HG03097 (cell line): ENCODE data around the gene PRR23E.

Experiments
- ATAC-seq: cut with Tn5 transposase; IDR thresholded peaks from one replicate; pipeline ENCODE4 v1.9.1; 2021; ENCODE audit not compliant: unreplicated experiment, low FRiP score

Gene PRR23E

DNA sequence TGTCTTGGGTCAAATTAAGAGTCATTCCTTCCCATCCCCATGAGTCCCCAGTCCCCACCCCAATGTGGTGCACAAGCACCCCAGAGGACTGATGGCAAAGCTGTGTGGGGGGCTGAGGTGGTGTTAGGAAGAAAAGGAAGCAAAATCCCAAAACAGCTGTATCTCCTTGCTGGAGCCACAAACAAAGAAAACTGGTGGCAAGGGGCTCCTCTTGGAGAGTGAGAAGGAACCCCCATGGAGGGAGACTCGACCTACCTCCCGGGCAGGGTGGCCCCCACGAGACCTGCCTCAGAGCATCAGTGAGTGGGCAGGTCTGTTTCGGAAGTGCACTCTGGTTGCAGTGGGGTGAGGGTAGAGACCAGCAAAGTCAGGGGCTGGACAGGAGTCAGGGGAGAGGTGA, 29.2 kb downstream of the PRR23E start:
- ATAC-seq, result no peak

DNA sequence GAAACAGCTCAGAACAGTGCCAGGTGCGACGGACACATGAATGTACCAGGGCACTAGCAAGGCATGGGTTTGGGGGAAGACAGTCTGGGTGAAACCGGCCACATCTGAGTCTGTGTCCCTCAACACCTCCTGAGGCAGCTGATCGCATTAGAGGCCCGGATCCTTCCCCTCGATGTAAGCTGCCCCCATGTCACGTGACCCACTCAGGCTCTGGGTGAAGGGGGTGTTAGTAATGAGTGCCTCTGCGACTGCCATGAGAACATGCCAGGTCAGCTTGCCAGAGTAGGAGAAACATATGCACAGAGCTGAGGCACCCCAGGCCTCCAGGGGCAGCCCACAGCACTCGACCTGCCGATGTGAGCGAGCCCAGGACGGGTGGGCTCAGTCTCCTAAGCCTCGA, 29.7 kb downstream of the PRR23E start:
- no peak for ATAC-seq

DNA sequence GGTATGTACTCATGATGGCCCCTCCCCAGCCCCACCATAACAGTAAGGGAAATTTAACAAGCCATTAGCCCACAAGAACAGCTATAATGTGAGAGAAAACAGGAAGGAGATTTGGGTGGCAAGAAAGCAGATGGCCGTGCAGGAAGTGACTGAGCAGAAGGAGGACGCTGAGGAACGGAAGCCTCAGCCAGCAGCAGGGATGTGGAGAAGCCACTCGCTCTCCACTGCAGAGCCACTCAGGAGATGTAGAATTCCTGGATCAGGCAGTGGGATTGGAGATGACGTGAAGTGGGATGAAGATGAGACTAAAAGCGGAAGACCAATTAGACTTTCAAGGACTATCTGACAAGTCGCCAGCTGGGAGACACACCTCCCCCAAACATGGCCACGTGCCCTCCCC, 31.2 kb downstream of the PRR23E start:
- ATAC-seq, result no peak

DNA sequence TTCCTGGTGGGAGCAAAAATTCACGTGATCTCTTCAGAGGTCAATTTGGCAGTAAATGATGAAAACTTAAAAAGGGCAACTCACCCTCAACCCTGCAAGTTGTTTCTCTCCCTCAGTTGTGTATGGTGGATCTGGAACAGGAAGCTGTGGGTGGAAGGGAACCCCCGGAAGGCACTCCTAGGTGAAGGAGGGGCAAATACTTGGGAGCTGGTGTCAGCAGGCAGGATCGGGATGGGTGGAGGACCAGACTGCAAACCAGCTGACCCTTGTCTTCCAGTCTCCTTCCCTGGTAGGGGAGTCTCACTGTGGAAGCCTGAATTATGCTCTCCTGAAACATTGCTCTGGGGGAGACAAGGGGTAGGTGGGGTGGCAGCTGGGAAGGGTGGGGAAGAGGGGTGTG, 33.5 kb downstream of the PRR23E start:
- ATAC-seq, result no peak

DNA sequence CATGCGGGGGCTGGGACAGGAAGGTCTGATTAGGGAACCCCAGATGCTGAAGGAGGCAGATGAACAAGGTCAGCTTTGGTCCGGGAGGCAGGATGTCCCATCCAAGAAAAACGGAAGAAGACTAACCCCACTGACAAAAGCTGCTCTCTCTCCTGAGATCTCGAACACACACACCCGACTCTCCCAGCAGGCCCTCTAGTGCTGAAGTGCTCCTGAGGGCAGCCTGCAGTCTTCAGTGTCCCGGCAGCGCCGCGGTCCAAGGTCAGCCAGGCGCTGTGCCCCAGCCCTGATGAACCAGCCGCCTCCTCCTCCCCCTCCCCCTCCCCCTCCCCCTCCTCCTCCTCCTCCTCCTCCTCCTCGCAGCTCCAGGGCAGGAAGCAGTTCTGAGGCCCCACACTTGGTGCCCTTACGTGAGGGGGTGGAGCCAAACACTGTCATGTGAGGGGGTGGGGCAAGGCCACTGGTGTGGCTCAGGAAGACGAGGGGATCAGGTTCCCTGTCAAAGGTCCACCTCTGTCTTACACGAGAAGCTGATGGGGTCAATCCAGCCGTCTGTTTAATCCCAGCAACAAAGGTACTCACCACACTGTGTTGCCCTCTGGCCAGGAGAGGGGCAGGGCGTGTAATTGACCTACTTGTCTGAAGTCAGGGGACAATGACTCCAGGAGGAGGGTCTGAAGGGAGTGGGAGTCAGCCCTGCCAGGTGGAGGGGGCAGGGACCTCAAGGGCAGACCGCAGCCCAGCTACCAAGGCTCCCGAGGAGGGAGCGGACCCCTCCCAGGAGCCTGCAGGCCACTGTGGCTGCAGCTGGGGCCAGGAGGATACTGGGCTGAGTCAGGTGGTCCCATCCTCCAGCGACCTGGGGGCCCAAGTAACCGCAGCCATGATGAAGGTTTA, 34.3 kb downstream of the PRR23E start:
- ATAC-seq, result no peak

DNA sequence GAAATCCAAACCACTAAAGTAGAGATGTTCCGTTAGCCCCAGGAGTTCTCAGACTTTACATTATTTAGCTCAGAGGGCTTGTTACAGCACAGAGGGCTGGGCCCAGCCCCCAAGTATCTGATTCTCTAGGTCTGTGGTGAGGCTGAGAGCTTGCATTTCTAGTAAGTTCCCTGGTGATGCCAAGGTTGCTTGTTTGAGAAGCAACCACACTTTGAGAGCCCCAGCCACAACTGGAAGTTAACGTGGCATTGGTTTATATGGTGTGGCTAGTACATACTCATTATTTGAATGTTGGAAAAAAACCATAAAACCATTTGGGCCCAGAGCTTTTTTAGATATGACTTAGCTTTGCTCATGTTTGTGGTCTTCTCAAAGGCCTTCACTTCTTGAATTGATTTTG, 35.9 kb downstream of the PRR23E start:
- no peak for ATAC-seq

DNA sequence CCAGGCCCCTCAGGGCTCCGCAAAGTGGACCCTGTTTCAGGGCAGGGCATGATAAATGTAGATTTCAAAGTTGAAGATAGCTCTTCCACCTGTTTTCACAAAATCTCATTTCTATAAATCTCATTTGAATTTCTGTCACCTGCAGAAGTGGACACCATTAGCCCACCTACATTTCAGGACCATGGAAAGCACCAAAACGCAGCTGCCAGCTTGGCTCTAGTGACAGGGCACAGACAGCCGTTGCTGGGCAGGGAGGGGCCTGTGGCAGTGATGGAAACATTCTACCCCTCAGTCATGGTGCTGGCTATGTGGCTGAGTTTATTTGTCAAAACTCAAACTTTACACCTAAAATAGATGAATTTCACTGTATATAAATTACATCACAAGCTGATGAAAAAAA, 40.4 kb downstream of the PRR23E start:
- ATAC-seq, result no peak

DNA sequence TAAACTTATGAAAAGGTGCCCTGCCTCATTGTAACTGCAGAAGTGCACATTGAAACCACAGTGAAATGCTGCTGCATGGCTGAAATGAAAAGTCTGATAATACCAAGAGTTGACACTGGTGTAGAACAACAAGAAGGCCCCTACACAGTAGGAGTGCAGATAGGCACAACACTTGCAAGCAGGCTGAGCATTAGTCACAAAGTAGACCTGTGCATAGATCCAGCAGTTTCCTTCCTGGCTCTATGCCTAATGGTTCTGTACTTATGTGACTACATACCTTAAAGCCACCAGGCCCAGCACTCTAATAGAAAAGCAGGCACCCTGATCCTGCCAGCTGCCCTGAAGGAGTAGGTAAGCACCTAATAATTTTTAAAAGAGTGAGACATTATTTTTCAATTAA, 41.8 kb downstream of the PRR23E start:
- no peak for ATAC-seq

DNA sequence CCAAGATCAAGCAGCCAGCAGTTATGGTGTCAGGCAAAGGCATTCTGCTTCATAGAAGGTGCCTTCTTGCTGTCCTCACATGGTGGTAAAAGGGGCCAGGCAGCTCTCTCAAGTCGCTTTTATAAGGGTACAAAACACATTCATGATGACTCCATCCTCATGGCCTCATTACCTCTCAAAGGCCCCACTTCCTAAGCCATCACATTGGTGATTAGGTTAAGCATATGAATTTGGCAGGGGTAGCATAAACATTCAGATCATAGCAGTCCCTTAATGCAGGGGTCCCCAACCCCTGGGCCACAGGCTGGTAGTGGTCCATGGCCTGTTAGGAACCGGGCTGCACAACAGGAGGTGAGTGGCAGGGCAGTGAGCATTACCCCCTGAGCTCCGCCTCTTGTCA, 42.8 kb downstream of the PRR23E start:
- ATAC-seq, result no peak

DNA sequence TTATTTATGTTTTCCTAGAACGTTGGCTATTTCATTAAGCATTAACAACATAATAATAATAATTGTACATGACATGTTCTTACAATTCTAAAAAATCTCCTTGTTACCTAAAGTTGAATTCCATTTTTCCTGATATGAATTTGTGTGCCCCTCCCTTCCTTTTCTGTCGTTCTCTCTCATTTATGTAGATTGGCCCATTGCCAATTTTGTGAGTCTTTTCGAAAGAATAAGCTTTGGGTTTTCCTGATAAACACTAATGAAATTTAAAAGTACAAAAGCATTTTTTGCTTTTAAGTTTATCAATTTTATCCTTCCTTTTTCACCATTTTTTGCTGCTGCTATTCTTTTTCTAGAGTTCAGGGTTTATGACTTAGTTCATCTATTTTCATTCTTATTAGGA, 44.9 kb downstream of the PRR23E start:
- no peak for ATAC-seq

DNA sequence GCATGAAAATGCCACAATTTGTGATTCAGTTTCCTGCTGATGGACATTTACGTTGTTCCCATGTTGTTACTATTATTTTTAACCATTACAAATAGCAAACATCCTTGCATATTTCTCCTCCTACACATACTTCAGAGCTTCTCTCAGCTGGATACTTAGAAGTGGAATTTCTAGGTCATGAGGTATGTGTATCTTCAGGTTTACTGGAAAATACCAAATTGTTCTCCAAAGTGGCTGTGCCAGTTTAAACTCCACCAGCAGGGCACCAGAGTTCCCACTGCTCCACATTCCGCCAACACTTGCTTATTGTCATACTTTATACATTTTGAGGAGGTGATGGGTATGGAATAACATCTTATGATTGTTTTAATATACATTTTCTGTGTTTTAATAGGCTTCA, 45.7 kb downstream of the PRR23E start:
- no peak for ATAC-seq

DNA sequence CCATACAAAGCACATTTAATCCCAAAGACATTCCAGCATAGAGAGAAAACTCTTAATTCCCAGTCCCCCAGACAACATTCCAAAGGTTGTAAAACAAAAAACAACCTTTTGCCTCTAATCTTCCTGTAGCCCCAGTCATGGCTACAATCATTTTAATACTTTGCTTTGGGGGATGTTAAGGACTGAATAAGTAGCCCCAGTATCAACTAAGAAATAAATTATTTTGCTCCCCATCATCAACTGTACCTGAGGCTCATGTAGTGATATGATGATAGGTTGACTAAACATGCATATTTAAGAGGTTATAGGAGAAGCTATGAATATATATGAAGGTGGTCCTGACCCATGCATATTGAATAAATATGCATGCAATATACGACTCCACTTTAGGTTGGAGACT, 54.4 kb downstream of the PRR23E start:
- ATAC-seq, result no peak
